ENCODE results near the gene ISL2.

Gene ISL2

GRCh38 chr15:76342382-76343201, 6.0 kb downstream of the ISL2 start:
- FAIRE-seq: no peak

DNA sequence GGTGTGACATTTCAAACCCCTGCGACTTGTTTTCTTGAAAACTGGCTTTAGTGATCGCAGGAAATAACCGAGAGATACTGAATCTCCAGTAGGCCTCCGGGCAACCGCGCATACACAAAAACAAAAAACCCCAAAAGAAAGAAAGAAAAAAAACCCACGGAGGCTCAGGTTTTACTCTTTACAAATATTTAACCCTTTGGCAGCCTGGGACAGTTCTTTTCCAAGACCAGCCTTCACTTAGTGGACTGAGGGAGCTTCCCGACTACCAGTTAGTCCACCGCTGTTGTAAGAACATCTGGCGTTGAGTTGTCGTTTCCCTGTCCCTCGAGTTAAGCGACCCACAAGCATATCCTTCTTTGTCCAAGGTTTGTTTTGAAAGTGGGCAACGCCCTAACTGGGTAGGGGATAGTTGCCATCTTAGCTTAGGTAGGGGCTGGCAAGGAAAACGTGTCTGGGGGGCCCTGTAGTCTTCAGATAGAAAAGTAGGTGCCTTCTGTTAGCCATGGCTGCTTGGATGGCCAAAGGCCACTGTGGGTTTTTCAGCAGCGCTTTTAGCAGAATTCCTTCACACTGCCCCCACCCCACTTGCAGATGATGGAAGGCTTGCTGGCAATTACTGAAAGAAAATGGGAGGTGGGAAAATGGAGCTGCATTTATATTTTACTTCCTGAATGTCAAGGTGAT, 6.9 kb downstream of the ISL2 start:
- FAIRE-seq: no peak

GRCh38 chr15:76344893-76345582, 8.5 kb downstream of the ISL2 start:
- FAIRE-seq: no peak

DNA sequence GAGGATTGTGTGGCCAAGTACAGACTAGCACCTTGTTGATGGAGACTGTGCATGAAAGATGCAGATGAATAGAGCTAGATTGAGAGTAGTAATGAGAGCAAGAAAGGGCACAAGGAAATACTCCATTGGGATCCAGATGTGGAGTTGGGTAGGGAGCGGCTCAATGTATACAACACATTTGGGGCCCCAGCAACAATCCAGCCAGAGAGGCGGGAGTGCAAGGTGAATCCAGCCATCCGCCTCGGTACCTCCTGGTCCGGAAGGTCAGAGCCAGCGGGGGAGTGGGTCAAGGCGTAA, 9.0 kb downstream of the ISL2 start:
- no peak for FAIRE-seq

- FAIRE-seq: no peak
Measured at GRCh38 chr15:76345880-76346668, 9.5 kb downstream of the ISL2 start.

DNA sequence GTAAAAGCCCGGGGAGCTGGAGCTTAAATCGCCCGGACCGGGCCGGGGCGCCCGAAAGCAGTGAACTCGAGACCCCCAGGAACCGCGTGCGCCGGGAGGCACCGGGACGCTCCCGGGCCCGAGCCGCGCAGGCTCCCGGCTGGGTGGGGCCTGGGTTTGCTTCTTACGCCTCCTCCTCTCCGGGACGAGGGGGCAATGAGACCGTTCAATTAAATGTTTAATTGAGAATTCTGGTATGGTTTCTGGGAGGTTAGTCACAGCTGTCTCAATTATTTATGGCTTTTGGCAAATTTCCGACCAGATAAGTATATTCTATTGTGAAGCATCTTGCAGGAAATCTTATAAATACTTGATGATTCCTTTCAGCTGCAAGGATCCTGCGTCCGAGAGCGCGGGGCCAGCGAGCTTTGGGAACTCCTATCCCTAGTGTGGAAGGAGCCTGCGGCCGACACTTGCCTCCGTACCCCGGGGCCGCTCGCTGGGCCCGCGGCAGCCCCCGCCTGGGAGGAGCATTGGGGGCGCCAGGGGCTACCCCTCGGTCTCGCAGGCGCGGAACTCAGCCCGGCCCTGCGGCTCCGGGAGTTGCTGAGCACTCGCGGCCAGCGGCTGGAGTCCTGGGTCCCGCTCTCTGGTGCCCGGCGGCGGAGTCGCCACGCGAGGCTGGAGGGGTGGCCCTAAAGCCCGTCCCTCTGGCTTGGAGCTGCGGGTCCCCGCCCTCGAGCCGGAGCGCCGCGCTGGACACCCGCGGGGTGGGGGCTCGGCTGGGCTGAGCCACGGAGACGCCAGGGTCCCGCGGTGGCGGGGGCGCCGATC, 10.3 kb downstream of the ISL2 start:
- no peak for FAIRE-seq

- FAIRE-seq: no peak
Measured at GRCh38 chr15:76347482-76348055, 11.0 kb downstream of the ISL2 start.

DNA sequence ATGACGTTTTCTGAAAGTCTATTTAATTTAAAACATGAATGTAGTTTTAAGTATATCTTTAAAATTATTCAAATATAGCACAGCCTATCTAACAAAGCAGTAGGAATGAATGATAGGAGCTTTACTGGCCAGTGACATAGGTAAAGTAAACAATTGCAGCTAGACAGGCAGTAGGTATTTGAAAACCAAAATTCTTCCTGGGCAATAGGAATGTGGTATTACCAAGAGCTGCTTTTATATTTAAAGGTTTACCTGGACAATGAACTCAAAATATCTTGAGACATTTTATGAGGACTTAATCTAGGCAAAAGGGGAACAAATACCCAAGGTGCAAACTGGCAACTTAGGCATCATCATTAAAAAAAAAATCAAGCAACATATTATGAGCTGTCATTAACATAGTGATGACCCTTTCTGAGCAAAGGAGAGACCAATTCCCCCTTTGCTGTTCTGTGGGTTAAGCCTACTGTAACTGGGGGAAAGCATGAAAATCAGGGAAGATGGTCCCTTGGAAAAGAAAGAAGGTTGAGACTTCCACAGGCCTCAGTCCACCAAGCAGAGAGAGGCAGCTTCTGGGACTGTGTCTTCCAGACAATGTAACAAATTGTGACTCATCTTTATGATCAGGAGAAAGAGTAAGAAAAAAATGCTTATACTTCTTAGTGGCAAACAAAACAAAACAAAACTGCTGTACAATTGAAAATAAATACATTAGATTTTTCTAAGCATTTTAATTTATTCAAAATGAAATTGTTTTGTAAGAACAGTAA, 12.9 kb downstream of the ISL2 start:
- FAIRE-seq: no peak

- FAIRE-seq: peak; percentile 5
Measured at GRCh38 chr15:76353023-76353577, 16.5 kb downstream of the ISL2 start.

DNA sequence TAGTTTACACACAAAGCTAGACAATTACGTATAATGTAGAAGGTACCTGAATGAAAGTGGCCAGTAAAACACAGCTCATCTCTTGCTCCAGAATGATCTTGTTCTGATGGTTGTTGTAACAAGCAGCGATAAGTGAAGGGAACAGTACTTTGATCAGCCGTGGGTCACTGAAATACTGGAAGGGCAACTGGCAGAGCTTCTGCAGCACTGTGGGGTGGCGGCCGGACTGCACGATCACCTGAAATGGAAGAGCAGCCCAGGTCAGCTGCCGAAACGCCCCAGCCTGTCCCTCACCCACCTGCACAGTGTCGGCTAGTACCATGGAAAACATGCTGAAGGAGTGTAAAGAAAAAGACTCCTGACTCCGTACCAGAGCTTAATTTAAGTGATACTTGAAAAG, 17.3 kb downstream of the ISL2 start:
- no peak for FAIRE-seq

DNA sequence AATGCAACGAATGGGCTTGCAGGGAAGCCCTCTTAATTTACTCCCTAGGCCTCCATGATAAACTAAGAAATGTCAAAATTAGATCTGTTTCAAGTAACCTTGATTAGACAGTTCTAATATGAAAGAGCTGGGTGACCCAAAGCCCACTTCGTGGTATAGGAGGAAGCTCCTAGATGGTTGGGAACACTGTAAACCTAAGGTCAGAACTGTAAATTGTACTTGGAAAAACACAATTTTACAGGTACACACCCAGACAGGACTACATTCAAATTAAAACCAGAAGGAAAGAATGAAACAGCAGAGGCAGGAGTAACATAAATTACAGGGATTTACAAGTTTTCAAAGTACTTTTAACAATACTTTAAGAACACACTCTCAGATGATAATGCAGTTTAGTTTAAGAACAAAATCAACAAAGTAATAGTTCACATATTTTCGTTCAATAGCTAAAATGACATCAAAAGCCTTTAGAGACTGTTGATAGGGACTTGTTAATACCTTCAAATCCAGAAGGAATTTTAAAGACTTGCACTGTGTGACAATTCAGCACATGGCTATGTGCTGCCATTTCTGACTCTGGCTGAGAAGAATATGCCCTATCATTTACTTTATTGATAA, 18.4 kb downstream of the ISL2 start:
- FAIRE-seq: no peak

DNA sequence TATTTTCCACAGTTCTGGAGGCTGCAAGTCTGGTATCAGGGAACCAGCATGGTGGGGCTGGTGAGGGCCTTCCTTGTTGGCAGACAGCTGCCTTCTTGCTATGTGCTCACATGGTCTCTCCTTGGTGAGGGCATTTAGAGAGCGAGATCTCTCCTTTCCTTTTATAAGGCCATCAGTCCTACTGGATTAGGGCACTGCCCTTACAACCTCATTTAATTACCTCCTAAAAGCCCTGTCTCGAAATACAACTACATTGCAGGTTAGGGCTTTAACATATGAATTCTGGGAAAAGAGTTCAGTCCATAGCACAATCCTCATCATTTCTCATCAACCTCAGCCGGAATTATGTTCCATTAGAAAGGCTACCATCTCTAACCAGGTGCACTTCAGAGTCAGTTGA, 21.9 kb downstream of the ISL2 start:
- no peak for FAIRE-seq

- no peak for FAIRE-seq
Measured at GRCh38 chr15:76359152-76359551, 22.6 kb downstream of the ISL2 start.

DNA sequence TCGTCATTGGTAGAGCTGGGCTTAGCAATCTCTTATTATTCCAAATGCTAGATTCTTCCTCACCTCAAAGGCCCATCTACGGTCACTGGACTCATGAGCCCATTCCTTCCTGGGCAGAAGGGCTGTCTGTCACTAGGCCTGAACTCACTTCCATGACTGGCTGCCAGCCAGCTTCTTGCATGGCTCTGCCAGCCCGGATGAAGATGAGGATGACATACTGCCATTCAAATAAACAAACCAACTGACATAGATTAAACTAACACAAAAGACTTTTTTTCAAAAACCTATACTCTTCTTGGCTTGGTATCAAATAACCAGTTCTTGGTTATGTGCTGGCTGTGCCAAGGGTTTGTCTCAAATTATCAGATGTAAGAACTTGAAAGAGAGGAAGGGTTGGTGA, 23.8 kb downstream of the ISL2 start:
- FAIRE-seq: no peak

GRCh38 chr15:76363251-76363650, 26.7 kb downstream of the ISL2 start:
- FAIRE-seq: no peak

GRCh38 chr15:76366714-76367113, 30.1 kb downstream of the ISL2 start:
- no peak for FAIRE-seq

DNA sequence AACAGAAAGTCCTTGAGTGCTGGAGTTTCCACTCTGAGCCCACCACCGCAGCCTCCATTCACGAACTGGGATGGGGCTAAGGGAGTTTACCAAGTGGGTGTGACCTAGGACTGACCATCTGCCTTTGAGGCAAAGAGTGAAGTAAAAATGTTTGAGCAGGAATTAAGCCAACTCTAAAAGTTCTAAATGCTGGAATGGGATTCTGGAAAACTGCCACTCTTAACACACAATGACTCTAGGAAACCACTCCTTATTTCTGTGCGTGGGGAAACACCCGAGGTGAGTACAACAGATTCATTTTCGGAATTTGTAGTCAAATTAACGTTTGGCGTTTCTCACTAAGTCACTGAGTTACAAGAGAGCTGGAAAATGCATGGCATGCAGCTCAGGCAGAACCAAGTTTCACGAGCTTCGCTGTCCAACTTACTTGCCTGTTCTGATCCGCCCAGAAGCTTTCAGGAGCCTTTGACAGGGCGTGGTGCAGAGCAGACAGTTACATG, 31.6 kb downstream of the ISL2 start:
- FAIRE-seq: no peak

GRCh38 chr15:76376029-76376428, 39.5 kb downstream of the ISL2 start:
- no peak for FAIRE-seq

- no peak for FAIRE-seq
Measured at GRCh38 chr15:76376816-76377215, 40.2 kb downstream of the ISL2 start.

DNA sequence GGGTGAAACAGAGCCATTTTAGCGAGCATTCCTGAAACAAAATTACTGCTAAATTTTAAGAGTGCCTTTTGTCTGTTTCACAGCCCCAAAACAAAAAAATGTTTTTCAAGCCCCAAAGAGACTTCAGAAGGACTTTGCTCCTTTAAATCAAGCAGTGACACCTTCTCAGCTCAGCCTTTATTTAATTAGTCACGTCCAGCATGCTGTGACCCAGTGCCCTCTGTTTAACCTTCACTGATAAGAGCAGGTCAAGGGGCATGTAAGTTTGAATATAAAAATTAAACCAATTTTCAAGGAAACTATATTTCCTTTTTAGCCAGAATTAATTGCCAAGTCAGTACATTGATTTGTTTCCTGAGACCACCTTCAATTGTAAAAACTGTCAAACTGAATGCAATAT, 40.6 kb downstream of the ISL2 start:
- FAIRE-seq: no peak
